Activated T-cell treated with anti-CD3 and anti-CD28 coated beads for 48 hours (primary cell): ENCODE measurements around the gene CTBP2.
A peak's percentile ranks its signal among the peaks of the same experiment; 100 is the strongest.
"Not testable (repeated sequence)": the region's sequence is repeated elsewhere in the genome, so short reads cannot be mapped to it uniquely, and the experiment has no call there.

Experiments used
- DNase-seq: peaks from one replicate; pipeline ENCODE4 v3.0.0-alpha.2; 2020; ENCODE audit warnings: low read depth

CTBP2 gene

DNA sequence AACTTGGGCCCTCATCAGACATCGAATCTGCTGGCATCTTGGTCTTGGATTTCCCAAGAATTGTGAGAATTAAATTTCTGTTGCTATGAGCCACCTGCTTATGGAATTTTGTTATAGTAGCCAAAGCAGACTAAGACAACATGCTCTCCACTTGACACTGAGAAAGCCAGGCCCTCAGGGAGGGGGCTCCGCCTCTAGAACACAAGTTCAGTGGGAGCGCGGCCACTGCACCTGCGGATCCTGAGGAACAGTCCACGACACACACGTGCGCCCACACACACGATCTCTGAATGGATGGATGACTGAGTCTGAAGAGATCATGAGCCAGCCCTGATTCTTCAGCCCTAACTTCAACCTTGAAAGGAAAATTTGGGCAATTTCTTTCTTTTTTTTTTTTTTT is 73.7 kb downstream of the CTBP2 start:
- DNase-seq: no peak

DNA sequence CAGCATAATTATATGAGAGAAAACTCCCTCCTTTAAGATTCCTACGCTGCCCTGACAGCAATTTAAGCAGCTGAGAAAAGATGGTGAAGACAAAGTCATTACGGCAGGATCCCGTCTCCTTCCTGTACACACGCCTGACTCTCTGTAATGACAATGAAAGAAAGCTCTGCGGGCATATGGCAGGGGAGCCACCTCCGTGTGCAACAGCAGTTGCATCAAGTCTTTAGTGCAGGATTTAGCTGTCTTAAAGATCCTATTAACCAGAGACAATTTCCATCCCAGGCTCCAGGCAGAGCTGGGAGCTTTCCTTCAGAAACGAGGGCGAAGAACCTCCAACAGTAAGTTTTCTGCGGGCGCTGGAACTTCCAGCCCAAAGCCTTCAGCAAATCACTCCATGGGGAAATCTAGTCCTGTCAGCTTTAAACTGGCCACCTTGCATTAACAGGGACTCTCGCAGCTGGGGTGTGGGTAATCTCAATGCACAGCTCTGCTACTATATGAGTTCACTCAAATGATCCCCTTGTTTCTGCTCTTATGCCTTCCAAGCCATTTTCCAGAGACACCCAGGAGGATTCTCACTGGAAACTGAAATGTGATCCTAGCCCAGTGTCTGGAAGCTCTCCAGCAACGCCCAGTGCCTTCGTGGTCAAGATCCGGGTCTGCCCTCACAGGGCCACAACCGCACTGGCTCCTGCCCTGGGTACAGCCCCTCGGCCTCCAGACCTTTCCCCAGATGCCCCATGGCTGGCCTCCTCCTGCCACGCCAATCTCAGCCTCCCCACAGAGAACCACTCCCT is 74.9 kb downstream of the CTBP2 start:
- DNase-seq: no peak

GRCh38 chr10:125084614-125085257 is 75.6 kb downstream of the CTBP2 start:
- no peak for DNase-seq

DNA sequence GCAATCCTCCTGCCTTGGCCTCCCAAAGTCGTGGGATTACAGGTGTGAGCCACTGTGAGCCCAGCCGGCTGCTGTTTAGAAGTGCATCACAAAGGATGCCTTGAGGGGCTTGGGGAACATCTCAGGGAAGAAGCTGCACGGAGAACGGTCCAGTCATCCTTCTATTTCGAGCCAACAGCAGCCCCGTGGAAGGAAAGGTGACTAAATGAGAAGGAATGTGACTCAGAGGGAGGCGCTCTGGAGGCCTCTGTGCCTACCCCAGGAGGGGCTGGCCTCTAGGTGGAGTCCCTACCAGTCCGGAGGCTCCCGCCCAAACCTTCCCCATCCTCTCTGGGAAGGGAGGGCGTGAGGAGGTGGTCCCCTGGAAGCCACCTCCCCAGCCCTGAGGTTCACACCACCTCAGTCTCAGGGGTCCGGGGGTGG is 76.2 kb downstream of the CTBP2 start:
- no peak for DNase-seq

GRCh38 chr10:125083576-125083920 is 76.8 kb downstream of the CTBP2 start:
- no peak for DNase-seq

GRCh38 chr10:125082881-125083575 is 77.3 kb downstream of the CTBP2 start:
- no peak for DNase-seq

- DNase-seq: not testable (repeated sequence)
Measured at GRCh38 chr10:125082471-125082870, 77.9 kb downstream of the CTBP2 start.

DNA sequence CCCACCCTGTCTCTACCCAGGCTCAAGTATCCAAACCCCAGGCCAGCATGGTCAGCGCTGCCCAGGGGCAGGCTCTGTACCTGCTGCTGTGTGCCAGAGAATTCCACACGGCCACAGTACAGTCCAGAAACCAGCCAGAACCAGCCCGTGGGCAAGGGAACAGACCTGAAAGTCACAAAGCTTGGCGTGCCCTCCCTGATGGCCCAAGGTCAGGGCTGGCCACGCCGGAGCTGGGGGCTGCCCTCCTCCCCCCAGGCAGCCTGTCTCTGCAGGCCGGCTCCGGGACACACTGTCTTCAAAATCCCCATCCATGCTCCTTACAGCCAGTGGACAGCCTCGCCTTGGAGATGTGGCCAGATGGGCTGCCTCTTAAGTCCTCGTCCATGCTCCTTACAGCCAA is 78.4 kb downstream of the CTBP2 start:
- DNase-seq: no peak

DNA sequence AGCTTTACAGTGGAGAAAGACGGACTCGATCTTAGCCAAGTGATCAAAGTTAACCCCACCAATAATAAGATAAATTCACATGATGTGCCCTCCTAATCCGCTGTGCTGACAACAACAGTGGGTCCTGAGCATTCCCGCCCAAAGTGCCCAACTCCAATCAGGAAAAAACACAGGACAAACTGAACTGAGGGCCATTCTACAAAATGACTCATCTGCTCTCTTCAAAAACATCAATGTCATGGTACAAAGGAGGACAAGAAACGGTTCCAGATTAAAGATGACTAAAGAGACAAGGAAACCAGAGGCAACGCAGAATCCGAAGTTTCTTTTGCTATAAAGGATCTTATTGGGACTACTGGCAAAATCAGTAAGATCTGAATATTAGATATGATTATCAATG is 79.4 kb downstream of the CTBP2 start:
- no peak for DNase-seq

- DNase-seq: no peak
Measured at GRCh38 chr10:125080296-125080695, 80.1 kb downstream of the CTBP2 start.

DNA sequence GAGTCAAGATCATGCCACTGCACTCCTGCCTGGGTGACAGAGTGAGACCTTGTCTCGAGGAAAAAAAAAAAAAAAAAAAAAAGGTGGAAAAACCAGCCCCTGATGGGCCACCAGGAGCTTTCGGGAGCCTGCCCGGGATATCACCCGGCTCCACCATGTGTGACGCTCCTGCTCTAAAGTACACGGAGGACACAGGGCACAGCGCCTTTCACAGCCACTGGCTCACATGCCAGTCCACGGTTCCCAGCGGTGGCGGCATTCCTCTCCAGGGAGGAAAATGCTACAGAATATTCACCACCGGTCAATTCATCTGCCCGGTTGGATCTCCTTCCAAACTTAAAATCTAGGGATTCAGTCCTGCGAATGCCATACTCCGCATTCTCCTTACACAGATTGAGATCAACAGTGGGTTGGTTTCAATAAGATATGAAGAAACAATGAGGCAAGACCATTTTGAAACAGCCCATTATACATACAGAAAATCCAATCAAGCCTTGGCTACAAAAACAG is 81.2 kb downstream of the CTBP2 start:
- no peak for DNase-seq

- no peak for DNase-seq
Measured at GRCh38 chr10:125076891-125077541, 83.3 kb downstream of the CTBP2 start.

DNA sequence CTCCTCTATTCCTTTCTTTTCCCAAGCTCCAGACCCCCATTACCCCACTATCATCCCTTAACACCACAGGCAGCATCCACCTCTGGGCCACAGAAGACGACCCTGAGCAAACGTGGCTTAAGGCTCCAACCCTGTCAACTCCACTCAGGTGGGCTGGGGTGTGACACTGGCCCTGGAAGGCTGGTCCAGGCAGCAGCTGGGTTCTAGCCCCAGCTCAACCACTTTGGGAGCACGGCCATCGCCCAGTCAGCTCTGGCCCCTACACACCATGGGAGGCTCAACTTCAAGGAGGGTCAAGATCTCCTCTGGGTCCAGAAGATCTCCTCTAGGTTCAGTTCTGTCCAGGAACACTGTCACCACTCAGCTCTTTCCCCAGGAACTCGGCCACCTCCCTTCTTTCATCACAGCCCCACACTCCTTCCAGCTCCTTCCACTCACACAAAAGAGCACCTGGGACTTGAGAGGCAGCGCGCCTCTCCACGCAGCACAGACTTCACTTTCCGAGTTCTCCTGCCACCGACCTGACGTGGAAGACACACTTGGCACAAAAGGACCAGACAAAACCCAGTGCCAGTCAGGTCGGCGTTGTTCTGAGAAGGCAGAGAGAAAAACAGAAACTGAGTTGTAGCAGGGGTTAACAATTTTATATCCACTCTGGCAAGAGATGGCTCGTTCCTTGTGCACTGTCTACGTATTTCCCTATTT is 84.1 kb downstream of the CTBP2 start:
- DNase-seq: no peak

DNA sequence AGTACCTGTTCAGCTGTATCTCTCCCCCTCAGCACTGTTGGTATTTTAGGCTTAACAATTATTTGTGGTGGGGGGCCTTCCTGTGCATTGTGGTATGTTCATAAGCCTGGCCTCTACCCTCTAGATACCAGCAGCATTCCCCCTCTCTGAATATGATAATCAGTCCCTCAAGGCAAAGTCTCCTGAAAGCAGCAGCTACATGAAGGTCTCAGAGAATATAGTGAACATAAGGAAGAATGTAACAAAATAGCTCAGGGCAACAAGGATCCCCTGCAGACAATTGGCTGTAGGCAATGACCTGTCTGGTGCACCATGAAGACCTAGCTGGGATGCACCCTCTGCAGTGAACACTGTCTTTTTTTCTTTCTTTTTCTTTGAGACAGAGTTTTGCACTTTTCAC is 86.4 kb downstream of the CTBP2 start:
- no peak for DNase-seq

- DNase-seq: no peak
Measured at GRCh38 chr10:125072794-125073193, 87.6 kb downstream of the CTBP2 start.

GRCh38 chr10:125071008-125071407 is 89.4 kb downstream of the CTBP2 start:
- no peak for DNase-seq

DNA sequence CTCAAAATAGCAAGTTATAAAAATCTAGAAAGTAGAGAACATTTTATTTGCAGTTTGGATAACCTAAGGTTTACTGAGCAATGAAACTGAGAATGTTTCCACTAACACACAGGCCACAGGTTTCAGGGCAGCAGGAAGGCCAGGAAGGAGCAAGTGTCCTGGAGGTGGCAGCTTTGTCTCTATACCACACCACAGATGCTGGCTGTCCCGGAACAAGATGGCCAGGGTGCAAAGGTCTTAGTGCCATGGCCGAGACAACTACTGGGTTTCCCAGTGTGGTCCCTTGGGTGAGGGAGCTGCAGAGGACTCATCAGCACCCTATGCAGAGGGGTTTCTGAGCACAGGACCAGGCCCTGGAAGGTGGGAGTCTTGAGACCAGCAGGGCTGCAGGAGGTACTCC is 92.0 kb downstream of the CTBP2 start:
- DNase-seq: no peak

GRCh38 chr10:125067764-125068163 is 92.6 kb downstream of the CTBP2 start:
- no peak for DNase-seq

- no peak for DNase-seq
Measured at GRCh38 chr10:125066764-125067450, 93.5 kb downstream of the CTBP2 start.

DNA sequence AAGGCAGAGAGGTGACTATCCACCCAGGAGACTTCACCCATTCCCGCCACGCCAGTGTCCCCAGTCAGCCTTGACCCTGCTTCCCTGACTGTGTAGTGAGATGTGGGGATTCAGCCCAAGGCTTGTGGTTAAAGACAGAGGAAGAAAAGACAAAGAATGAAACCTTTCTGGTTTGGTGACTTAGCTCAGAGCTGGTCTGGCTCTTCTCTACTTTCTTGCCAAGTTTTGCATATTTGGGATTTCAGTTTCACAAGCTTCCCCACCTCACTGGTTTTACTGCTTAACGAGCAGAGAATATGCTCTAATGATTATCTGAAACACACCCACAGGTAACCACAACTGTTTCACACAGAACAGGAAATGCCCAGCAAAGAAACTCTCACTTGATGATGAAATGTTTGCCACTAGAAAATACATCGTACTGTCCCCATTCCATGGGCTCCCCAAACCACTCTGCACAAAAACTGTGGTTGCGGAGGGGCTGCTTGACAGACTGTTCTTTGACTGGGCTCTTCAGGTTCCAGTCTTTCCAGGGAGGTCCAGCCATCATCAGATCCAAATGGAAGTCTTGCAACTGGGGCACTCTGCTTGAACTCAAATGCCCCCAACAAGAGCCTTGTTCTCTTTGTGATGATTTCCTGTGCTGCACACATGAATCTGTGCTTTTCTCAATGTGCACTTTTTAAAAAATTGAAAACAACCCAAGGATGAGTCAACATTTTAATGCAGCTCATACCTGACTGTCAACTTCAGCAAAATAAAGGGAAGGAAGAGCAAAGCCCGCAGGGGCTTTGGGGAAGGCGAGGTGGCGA is 95.5 kb downstream of the CTBP2 start:
- peak; percentile 13 for DNase-seq
